Caco-2 (cell line): Measurements from ENCODE around the gene MAIP1. TPM values are rescaled to one million over a fixed set of nuclear protein-coding genes. Genes with fewer than 3 reads are reported as not detected.

Experiments
- BruUV-seq: library from RNA; stranded (reverse); fragments of 400-500 nt; replicated peaks from 2 replicates; lab custom pipeline; 2021; lab: Mats Ljungman, UMichigan
- CTCF ChIA-PET: fragments of 300-600 bp; sonication (Branson Sonifier 250); formaldehyde crosslinking; loops from one replicate; lab custom pipeline; 2022; ENCODE audit warnings: antibody characterized with exemption; lab: Charles Lee
- POLR2A ChIA-PET: fragments of 300-600 bp; sonication (Branson Sonifier 250); formaldehyde crosslinking; loops from one replicate; lab custom pipeline; 2022; ENCODE audit warnings: antibody characterized with exemption; lab: Charles Lee
- DNase-seq, 2 experiments: peaks; one replicate each; pipeline versions ENCODE4 v3.0.0 to v3.0.0-alpha.2; 2020 to 2022
- H3K27me3 ChIP-seq: replicated peaks from 2 replicates; pipeline ENCODE4 v1.6.0; 2011; ENCODE audit warnings: low read length; ENCODE audit not compliant: control insufficient read depth, insufficient read depth
- H3K36me3 ChIP-seq: 2 replicates; pipeline ENCODE4 v1.5.1; 2011; ENCODE audit warnings: low read length; ENCODE audit not compliant: control insufficient read depth, insufficient read depth
- H3K4me1 ChIP-seq: fragments of 250-450 bp; sonication (Bioruptor Pico); 2 replicates; pipeline ENCODE4 v1.5.1; 2020; ENCODE audit warnings: mild to moderate bottlenecking
- H3K4me3 ChIP-seq: 2 replicates; pipeline ENCODE4 v1.5.1; 2011; ENCODE audit warnings: low read depth, mild to moderate bottlenecking, control low read depth, low read length
- H3K9me3 ChIP-seq: fragments of 250-450 bp; sonication (Bioruptor Pico); 2 replicates; pipeline ENCODE4 v1.5.1; 2020; ENCODE audit warnings: mild to moderate bottlenecking, moderate library complexity
- H3K27ac Mint-ChIP-seq: one replicate; pipeline ENCODE4 v1.8.0; 2022; ENCODE audit warnings: mixed read lengths; ENCODE audit not compliant: unreplicated experiment
- H3K27me3 Mint-ChIP-seq: one replicate; pipeline ENCODE4 v1.8.0; 2022; ENCODE audit warnings: mixed read lengths; ENCODE audit not compliant: insufficient read depth, unreplicated experiment
- H3K36me3 Mint-ChIP-seq: one replicate; pipeline ENCODE4 v1.8.0; 2022; ENCODE audit warnings: mild to moderate bottlenecking, mixed read lengths; ENCODE audit not compliant: insufficient read depth, unreplicated experiment
- H3K4me1 Mint-ChIP-seq: one replicate; pipeline ENCODE4 v1.8.0; 2022; ENCODE audit warnings: low read depth, mixed read lengths; ENCODE audit not compliant: unreplicated experiment
- H3K4me3 Mint-ChIP-seq: one replicate; pipeline ENCODE4 v1.8.0; 2022; ENCODE audit warnings: mild to moderate bottlenecking, moderate library complexity, mixed read lengths; ENCODE audit not compliant: unreplicated experiment
- H3K9me3 Mint-ChIP-seq: one replicate; pipeline ENCODE4 v1.8.0; 2022; ENCODE audit warnings: mixed read lengths; ENCODE audit not compliant: unreplicated experiment
- intact Hi-C: fragments of 100-400 bp; cut with micrococcal nuclease; formaldehyde crosslinking; loops from one replicate; pipeline ENCODE4 v1.10.0; 2022; ENCODE audit not compliant: unreplicated experiment
- total RNA-seq: library from RNA; stranded (reverse); gene quantifications from 2 replicates; pipeline ENCODE4 v1.2.3, GENCODE V29; 2022
- TF ChIP-seq, protein P1 (sequence below), 2 experiments: fragments of 200-600 bp in 1 of 2; IDR thresholded peaks; 1 replicate in 1 of 2; 2 replicates in 1 of 2; pipeline versions ENCODE4 v1.5.1 to v1.8.0; 2011 to 2022; ENCODE audit warnings: antibody characterized with exemption in 1 of 2, control low read depth in 1 of 2, inconsistent platforms in 1 of 2, low read depth in 1 of 2, low read length in 1 of 2, mild to moderate bottlenecking in 1 of 2, moderate library complexity in 1 of 2; ENCODE audit not compliant: insufficient read depth in 1 of 2, severe bottlenecking in 1 of 2, unreplicated experiment in 1 of 2

Gene MAIP1
- total RNA-seq, 1 experiment from 2014 or later: 42.1 TPM

DNA sequence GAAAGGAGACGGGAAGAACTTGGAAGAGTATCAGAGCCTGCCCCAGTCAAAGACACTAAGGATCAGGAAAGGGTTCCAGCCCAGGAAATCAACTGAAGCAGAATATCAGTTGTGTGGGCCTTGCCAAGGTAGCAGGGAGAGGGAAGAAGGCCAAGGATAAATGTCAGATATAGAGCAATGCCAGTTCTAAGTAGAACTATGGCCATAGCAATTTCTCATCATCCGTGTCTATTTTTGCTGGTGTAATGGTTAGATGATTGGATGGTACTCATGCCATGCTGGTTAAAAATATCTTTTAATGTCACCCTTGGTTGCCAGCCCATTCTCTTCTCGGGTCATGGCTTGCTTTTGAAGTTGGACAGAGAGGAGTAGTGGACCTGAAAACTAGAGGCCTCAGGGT lies 41.9 kb downstream of the MAIP1 start:
- Mint-ChIP-seq H3K4me3 (no peak overlapping the region), H3K27ac (no peak overlapping the region), H3K4me1 (no peaks in the 10 kb centered on the region), H3K27me3 (no peaks in the 10 kb centered on the region), H3K9me3 (no peaks in the 10 kb centered on the region), H3K36me3 (no peaks in the 10 kb centered on the region)
- TF ChIP-seq, protein P1, sequence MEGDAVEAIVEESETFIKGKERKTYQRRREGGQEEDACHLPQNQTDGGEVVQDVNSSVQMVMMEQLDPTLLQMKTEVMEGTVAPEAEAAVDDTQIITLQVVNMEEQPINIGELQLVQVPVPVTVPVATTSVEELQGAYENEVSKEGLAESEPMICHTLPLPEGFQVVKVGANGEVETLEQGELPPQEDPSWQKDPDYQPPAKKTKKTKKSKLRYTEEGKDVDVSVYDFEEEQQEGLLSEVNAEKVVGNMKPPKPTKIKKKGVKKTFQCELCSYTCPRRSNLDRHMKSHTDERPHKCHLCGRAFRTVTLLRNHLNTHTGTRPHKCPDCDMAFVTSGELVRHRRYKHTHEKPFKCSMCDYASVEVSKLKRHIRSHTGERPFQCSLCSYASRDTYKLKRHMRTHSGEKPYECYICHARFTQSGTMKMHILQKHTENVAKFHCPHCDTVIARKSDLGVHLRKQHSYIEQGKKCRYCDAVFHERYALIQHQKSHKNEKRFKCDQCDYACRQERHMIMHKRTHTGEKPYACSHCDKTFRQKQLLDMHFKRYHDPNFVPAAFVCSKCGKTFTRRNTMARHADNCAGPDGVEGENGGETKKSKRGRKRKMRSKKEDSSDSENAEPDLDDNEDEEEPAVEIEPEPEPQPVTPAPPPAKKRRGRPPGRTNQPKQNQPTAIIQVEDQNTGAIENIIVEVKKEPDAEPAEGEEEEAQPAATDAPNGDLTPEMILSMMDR (IDR thresholded peaks at IDR 0.05; ENCODE audit: insufficient read depth in 1 of 2, low read depth in 1 of 2, low read length in 1 of 2, severe bottlenecking in 1 of 2, unreplicated experiment in 1 of 2): no peak
- no peak for DNase-seq
- BruUV-seq: no TSS peak
- H3K36me3 ChIP-seq: no peaks in the 10 kb centered on the region
- 0 out of 2 replicates have a peak, but pooled peaks cover 4% of the 10 kb centered on the region for H3K4me1 ChIP-seq
- no peaks in the 10 kb centered on the region for H3K9me3 ChIP-seq
- ChIA-PET POLR2A (no interaction called here), CTCF (no interaction called here)
- H3K4me3 ChIP-seq: no peak overlapping the region
- H3K27me3 ChIP-seq: no peaks in the 10 kb centered on the region
- intact Hi-C loops: no loop called here

DNA sequence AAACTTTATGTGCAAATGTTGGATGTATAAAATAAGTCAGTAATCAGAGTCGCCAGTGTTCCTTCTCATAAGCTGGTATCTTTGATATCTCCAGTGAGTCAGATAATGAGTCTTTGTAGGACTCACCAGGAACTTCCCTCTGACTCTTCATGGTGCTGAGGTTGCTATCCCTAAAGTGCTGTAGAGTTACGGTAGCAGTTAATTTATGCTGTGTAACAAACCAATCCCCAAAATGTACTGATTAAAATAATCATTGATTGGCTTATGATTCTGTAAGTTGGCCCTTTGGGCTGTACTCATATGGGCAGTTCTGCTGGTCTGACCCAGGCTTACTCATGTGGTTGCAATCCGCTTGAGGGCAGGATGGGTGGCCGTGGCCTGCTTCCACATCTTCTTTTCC lies 43.8 kb downstream of the MAIP1 start:
- Mint-ChIP-seq H3K9me3 (no peaks in the 10 kb centered on the region), H3K27ac (no peak overlapping the region), H3K4me1 (no peaks in the 10 kb centered on the region), H3K4me3 (no peak overlapping the region), H3K27me3 (no peaks in the 10 kb centered on the region), H3K36me3 (no peaks in the 10 kb centered on the region)
- Histone ChIP-seq H3K4me1 (0 out of 2 replicates have a peak, but pooled peaks cover 4% of the 10 kb centered on the region), H3K36me3 (no peaks in the 10 kb centered on the region), H3K4me3 (no peak overlapping the region), H3K27me3 (no peaks in the 10 kb centered on the region), H3K9me3 (no peaks in the 10 kb centered on the region)
- intact Hi-C loops: no loop called here
- no TSS peak for BruUV-seq
- no peak for DNase-seq
- POLR2A ChIA-PET: no interaction called here
- TF ChIP-seq, protein P1 (IDR thresholded peaks at IDR 0.05; ENCODE audit: insufficient read depth in 1 of 2, low read depth in 1 of 2, low read length in 1 of 2, severe bottlenecking in 1 of 2, unreplicated experiment in 1 of 2): no peak
- CTCF ChIA-PET: no interaction called here

DNA sequence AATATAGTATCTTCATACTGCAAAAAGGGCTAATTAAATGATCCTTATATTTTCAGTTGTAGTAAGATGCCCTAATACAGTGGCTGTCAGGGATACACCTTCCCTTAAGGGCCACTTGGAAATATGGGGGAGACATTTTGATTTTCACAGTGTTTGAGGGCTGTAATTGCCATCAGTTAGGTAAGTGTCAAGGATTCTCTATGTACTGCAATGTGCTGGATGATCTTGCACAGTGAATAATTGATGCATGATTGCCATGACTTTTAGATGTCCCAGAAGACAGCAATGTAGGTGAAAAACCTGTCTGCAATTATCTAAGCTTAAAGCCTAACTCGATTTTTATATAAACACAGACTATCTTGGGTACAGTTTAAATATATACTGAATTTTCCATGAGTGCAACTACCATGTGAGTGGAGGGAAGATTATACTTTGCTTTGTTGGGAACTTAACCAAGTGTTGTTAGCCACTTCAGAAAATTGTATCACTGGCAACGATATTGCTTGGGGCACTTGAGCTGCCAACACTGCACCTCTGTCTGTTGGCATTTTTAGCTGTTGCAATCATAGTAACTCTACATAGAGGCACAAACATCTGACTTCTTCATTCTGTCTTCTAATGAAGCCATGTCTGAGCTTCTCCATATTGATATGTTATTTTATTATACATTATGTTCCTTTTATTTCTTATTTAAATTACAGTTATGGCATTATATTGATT lies 45.2 kb downstream of the MAIP1 start:
- BruUV-seq: no TSS peak
- Histone ChIP-seq H3K4me1 (0 out of 2 replicates have a peak, but pooled peaks cover 4% of the 10 kb centered on the region), H3K27me3 (no peaks in the 10 kb centered on the region), H3K4me3 (no peak overlapping the region), H3K9me3 (no peaks in the 10 kb centered on the region), H3K36me3 (no peaks in the 10 kb centered on the region)
- Mint-ChIP-seq H3K4me1 (no peaks in the 10 kb centered on the region), H3K27me3 (no peaks in the 10 kb centered on the region), H3K36me3 (no peaks in the 10 kb centered on the region), H3K4me3 (no peak overlapping the region), H3K27ac (no peak overlapping the region), H3K9me3 (no peaks in the 10 kb centered on the region)
- ChIA-PET POLR2A (no interaction called here), CTCF (no interaction called here)
- intact Hi-C loops: no loop called here
- TF ChIP-seq, protein P1 (IDR thresholded peaks at IDR 0.05; ENCODE audit: insufficient read depth in 1 of 2, low read depth in 1 of 2, low read length in 1 of 2, severe bottlenecking in 1 of 2, unreplicated experiment in 1 of 2): no peak
- no peak for DNase-seq
